PC-3 (cell line): Measurements from ENCODE around the gene POPDC2.

Experiments used
- EZH2 ChIP-seq: fragments of 300-600 bp; sonication (generic); IDR thresholded peaks from one replicate; pipeline ENCODE4 v1.6.1; 2017; ENCODE audit warnings: antibody characterized with exemption, mild to moderate bottlenecking, low read length; ENCODE audit not compliant: unreplicated experiment
- TF ChIP-seq, protein P1 (sequence below): fragments of 300-600 bp; sonication (generic); conservative IDR thresholded peaks from 2 replicates; pipeline ENCODE4 v1.5.1; 2017; ENCODE audit warnings: antibody characterized with exemption, low read depth, mild to moderate bottlenecking, low read length

DNA sequence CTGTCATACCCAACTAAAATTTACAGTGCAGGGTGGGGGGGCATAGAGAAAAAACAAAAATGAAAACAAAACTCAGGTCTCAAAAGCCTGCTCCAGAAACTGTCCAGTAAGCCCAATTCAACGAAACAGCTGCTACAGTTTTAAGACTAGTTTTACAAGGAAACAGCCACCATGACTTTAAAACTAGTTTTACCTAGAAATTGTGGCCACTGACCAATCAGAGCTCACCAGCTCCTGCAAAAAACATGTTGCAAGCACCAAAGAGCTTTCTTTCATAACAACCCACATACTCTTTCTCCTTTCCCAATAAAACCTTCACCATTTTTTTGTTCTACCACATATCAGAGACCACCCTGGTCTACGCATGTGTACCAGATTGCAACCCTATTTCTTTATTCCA lies 35.1 kb upstream of the POPDC2 start:
- TF ChIP-seq, protein P1, sequence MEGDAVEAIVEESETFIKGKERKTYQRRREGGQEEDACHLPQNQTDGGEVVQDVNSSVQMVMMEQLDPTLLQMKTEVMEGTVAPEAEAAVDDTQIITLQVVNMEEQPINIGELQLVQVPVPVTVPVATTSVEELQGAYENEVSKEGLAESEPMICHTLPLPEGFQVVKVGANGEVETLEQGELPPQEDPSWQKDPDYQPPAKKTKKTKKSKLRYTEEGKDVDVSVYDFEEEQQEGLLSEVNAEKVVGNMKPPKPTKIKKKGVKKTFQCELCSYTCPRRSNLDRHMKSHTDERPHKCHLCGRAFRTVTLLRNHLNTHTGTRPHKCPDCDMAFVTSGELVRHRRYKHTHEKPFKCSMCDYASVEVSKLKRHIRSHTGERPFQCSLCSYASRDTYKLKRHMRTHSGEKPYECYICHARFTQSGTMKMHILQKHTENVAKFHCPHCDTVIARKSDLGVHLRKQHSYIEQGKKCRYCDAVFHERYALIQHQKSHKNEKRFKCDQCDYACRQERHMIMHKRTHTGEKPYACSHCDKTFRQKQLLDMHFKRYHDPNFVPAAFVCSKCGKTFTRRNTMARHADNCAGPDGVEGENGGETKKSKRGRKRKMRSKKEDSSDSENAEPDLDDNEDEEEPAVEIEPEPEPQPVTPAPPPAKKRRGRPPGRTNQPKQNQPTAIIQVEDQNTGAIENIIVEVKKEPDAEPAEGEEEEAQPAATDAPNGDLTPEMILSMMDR: no peak
- no peak for TF ChIP-seq EZH2
